KOPT-K1 (cell line): Measurements from ENCODE around the gene FBXO11.

ENCODE experiments used
- H3K27ac ChIP-seq: fragments of 200-600 bp; sonication (generic); 2 replicates; pipeline ENCODE4 v1.5.1; 2016; ENCODE audit warnings: antibody characterized with exemption, mild to moderate bottlenecking, low read depth, low read length; ENCODE audit not compliant: poor library complexity, severe bottlenecking
- H3K36me3 ChIP-seq: fragments of 200-600 bp; sonication (generic); 2 replicates; pipeline ENCODE4 v1.5.1; 2017; ENCODE audit warnings: antibody characterized with exemption, mild to moderate bottlenecking, low read length, moderate library complexity; ENCODE audit not compliant: insufficient read depth
- H3K9me3 ChIP-seq: fragments of 200-600 bp; sonication (generic); 2 replicates; pipeline ENCODE4 v1.5.1; 2017; ENCODE audit warnings: antibody characterized with exemption, low read length, mild to moderate bottlenecking; ENCODE audit not compliant: insufficient read depth, poor library complexity, severe bottlenecking

Gene FBXO11

GRCh38 chr2:47769318-47769717, 137.0 kb downstream of the FBXO11 start:
- H3K27ac ChIP-seq = no peak overlapping the region
- H3K36me3 ChIP-seq = no peaks in the 10 kb centered on the region
- H3K9me3 ChIP-seq = no peaks in the 10 kb centered on the region

- Histone ChIP-seq H3K36me3 (no peaks in the 10 kb centered on the region), H3K27ac (no peak overlapping the region), H3K9me3 (no peaks in the 10 kb centered on the region)
Observed at GRCh38 chr2:47767880-47768609, 138.3 kb downstream of the FBXO11 start.

GRCh38 chr2:47767497-47767844, 138.8 kb downstream of the FBXO11 start:
- Histone ChIP-seq H3K27ac (no peak overlapping the region), H3K9me3 (no peaks in the 10 kb centered on the region), H3K36me3 (no peaks in the 10 kb centered on the region)

DNA sequence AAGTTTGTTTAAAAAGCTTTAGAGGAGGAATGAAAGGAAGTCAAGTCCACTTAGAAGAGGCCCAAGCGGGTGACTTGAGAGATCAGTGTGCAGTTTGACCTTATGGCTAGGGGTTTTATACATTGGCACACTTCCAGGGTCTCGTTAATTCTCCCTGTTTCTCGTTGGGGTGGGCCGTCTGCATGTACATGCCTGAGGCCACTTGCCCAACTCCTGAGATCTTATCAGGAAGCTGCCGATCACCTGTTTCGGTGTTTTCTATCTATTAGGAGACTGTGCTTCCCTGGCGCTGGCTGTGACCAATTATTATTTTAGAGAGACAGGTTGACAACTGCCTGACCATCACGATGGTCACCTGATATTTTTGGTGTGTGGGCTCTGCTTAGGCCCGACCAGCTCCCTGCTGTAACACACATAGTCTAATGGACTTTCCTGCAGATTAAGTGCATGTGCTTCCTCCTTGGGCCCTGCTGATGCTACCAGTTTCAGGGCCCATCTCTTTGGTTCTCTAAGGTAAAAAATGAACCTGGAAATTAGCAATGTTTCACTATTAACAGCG, 154.4 kb downstream of the FBXO11 start:
- Histone ChIP-seq H3K36me3 (no peaks in the 10 kb centered on the region), H3K27ac (no peak overlapping the region), H3K9me3 (peaks cover 19% of the 10 kb centered on the region)

GRCh38 chr2:47747878-47748277, 158.4 kb downstream of the FBXO11 start:
- no peak overlapping the region for H3K27ac ChIP-seq
- H3K36me3 ChIP-seq = no peaks in the 10 kb centered on the region
- H3K9me3 ChIP-seq = peaks cover 19% of the 10 kb centered on the region

DNA sequence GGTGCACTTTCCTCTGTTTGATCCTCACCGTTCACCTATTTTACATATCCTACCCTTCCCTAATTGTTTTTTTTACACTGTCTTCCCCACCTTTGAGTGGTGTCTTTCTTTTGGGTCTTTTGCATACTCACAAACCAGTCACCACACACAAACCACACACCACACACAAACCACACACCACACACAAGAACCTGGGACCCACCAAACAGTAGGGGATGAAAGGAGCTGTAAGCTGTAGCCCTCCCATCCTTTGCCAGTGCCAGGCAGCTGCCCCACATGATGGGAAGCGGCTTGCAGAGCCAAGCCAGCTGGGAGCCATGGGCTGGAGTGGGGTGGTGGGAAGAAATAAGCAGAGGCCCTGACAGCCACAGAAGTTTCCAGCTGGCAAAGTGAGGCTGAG, 162.2 kb downstream of the FBXO11 start:
- H3K9me3 ChIP-seq = peaks cover 13% of the 10 kb centered on the region
- H3K27ac ChIP-seq = no peak overlapping the region
- no peaks in the 10 kb centered on the region for H3K36me3 ChIP-seq

GRCh38 chr2:47741637-47742036, 164.7 kb downstream of the FBXO11 start:
- Histone ChIP-seq H3K27ac (no peak overlapping the region), H3K9me3 (no peaks in the 10 kb centered on the region)

GRCh38 chr2:47741101-47741500, 165.2 kb downstream of the FBXO11 start:
- no peaks in the 10 kb centered on the region for H3K36me3 ChIP-seq
- no peak overlapping the region for H3K27ac ChIP-seq
- H3K9me3 ChIP-seq = no peaks in the 10 kb centered on the region

More at GRCh38 chr2:47741637-47742036, 164.7 kb downstream of the FBXO11 start:
- no peaks in the 10 kb centered on the region for H3K36me3 ChIP-seq
